GM10266 (cell line): ENCODE results near the gene IKZF1.

Experiments used
- DNase-seq: peaks from one replicate; pipeline ENCODE4 v3.0.0; 2012; ENCODE audit errors: extremely low spot score
- CTCF ChIP-seq: IDR thresholded peaks from 2 replicates; pipeline ENCODE4 v1.5.1; 2012; ENCODE audit warnings: mild to moderate bottlenecking, low read depth; ENCODE audit not compliant: control insufficient read depth, insufficient read depth; ENCODE audit errors: missing control alignments

Gene IKZF1

GRCh38 chr7:50295133-50295532, 9.4 kb upstream of the IKZF1 start:
- DNase-seq = no peak
- no peak for TF ChIP-seq CTCF

- no peak for TF ChIP-seq CTCF
- no peak for DNase-seq
Observed at GRCh38 chr7:50296799-50297198, 7.7 kb upstream of the IKZF1 start.

GRCh38 chr7:50298811-50299562, 5.5 kb upstream of the IKZF1 start:
- DNase-seq = no peak
- TF ChIP-seq CTCF = no peak

- no peak for TF ChIP-seq CTCF
Observed at GRCh38 chr7:50300336-50300735, 4.2 kb upstream of the IKZF1 start.

GRCh38 chr7:50302486-50303334, 1.8 kb upstream of the IKZF1 start:
- TF ChIP-seq CTCF = no peak
- DNase-seq = no peak

More at GRCh38 chr7:50300336-50300735, 4.2 kb upstream of the IKZF1 start:
- no peak for DNase-seq

- no peak for TF ChIP-seq CTCF
- DNase-seq = no peak
Observed at GRCh38 chr7:50303335-50304128, 984 bp upstream of the IKZF1 start.
